Upper lobe of left lung (tissue), 6 donors: Measurements from ENCODE around the gene DOK5. TPM values are rescaled to one million over a fixed set of nuclear protein-coding genes. Genes with fewer than 3 reads are reported as not detected.

Experiments used
- ATAC-seq, 2 donors: fragments of 200-7000 bp; cut with Tn5 transposase; one replicate each; pipeline ENCODE4 v1.9.1; 2022; ENCODE audit warnings: mild to moderate bottlenecking in 2 of 2, moderate library complexity in 2 of 2; ENCODE audit not compliant: low FRiP score in 2 of 2
- DNase-seq, 2 donors: peaks; one replicate each; pipeline ENCODE4 v3.0.0-alpha.2; 2019 to 2020
- H3K27ac ChIP-seq, 4 donors: fragments of 200-600 bp; sonication (generic); one replicate each; pipeline ENCODE4 v1.5.1; 2016 to 2019
- H3K27me3 ChIP-seq, 4 donors: fragments of 200-600 bp; sonication (generic); one replicate each; pipeline ENCODE4 v1.5.1; 2017 to 2019
- H3K36me3 ChIP-seq, 4 donors: fragments of 200-600 bp; sonication (generic); one replicate each; pipeline ENCODE4 v1.5.1; 2016 to 2019
- H3K4me1 ChIP-seq, 4 donors: fragments of 200-600 bp; sonication (generic); one replicate each; pipeline ENCODE4 v1.5.1; 2018 to 2019
- H3K4me3 ChIP-seq, 4 donors: fragments of 200-600 bp; sonication (generic); one replicate each; pipeline ENCODE4 v1.5.1; 2017 to 2019; ENCODE audit warnings: mild to moderate bottlenecking in 2 of 4, moderate library complexity in 1 of 4
- H3K9me3 ChIP-seq, 4 donors: fragments of 200-600 bp; sonication (generic); one replicate each; pipeline ENCODE4 v1.5.1; 2018 to 2019
- CTCF ChIP-seq, 6 experiments: fragments of 450-650 bp in 4 of 6; fragments of 200-600 bp in 2 of 6; sonication (generic) in 2 of 6; IDR thresholded peaks; one replicate each; pipeline ENCODE4 v1.5.1; 2016 to 2019; ENCODE audit warnings: antibody characterized with exemption in 6 of 6
- EP300 ChIP-seq, 4 donors: sonication (generic); formaldehyde crosslinking; IDR thresholded peaks; one replicate each; pipeline ENCODE4 v1.5.1; 2017; ENCODE audit warnings: antibody characterized with exemption in 4 of 4, control low read depth in 2 of 4
- POLR2A ChIP-seq, 4 donors: fragments of 450-650 bp; IDR thresholded peaks; one replicate each; pipeline ENCODE4 v1.5.1; 2016 to 2017; ENCODE audit warnings: antibody characterized with exemption in 4 of 4, mild to moderate bottlenecking in 2 of 4
- POLR2AphosphoS5 ChIP-seq, 2 donors: sonication (generic); formaldehyde crosslinking; IDR thresholded peaks; one replicate each; pipeline ENCODE4 v1.5.1; 2017; ENCODE audit warnings: antibody characterized with exemption in 2 of 2
- WGBS, 2 donors: methylation state at CpG; one replicate each; pipeline ENCODE4 v1.1.5; 2017 to 2018; 5-methylcytosine and 5-hydroxymethylcytosine counted together
- total RNA-seq, 6 donors: library from RNA; depleted of rRNA in 4 of 6; stranded (reverse); fragments of >200 nt in 4 of 6; gene quantifications; one replicate each; pipeline versions ENCODE4 v1.1.0 to v1.2.1, GENCODE V29; 2016 to 2021
- donor health status: DM: no; HTN: no; CAD: no; lungs with moderate emphysema.
- donor health status: DM: no; HTN: yes; CAD: no; lungs with severe emphysema.

Gene DOK5
- total RNA-seq, 6 donors from 2014 or later = 0.37 to 1.0 TPM; not detected in 4

- Histone ChIP-seq H3K36me3 (no peaks in the 10 kb centered on the region), H3K27ac (no peak overlapping the region), H3K4me3 (no peak overlapping the region), H3K9me3 (no peaks in the 10 kb centered on the region), H3K27me3 (no peaks in the 10 kb centered on the region), H3K4me1 (no peaks in the 10 kb centered on the region)
- DNase-seq (no peak), ATAC-seq (no peak)
- WGBS, 2 donors = 67 to 74% methylated on average over 6 of the region's 6 CpGs
- TF ChIP-seq EP300 (IDR thresholded peaks at IDR 0.05) (no peak), POLR2AphosphoS5 (IDR thresholded peaks at IDR 0.05) (no peak), POLR2A (IDR thresholded peaks at IDR 0.05) (no peak), CTCF (IDR thresholded peaks at IDR 0.05) (no peak)
Measured at GRCh38 chr20:54456961-54457360, 18.4 kb upstream of the DOK5 start.

- Histone ChIP-seq H3K9me3 (no peaks in the 10 kb centered on the region), H3K27me3 (no peaks in the 10 kb centered on the region), H3K27ac (no peak overlapping the region), H3K4me1 (no peaks in the 10 kb centered on the region), H3K36me3 (no peaks in the 10 kb centered on the region), H3K4me3 (no peak overlapping the region)
- TF ChIP-seq CTCF (IDR thresholded peaks at IDR 0.05) (no peak), POLR2AphosphoS5 (IDR thresholded peaks at IDR 0.05) (no peak), POLR2A (IDR thresholded peaks at IDR 0.05) (no peak), EP300 (IDR thresholded peaks at IDR 0.05) (no peak)
- ATAC-seq = no peak
- WGBS, 2 donors = 62 to 89% methylated on average over 1 of the region's 1 CpG
- DNase-seq = no peak
Measured at GRCh38 chr20:54458219-54458618, 17.2 kb upstream of the DOK5 start.

GRCh38 chr20:54459279-54459678, 16.1 kb upstream of the DOK5 start:
- DNase-seq (no peak), ATAC-seq (no peak)
- H3K27me3 ChIP-seq = no peaks in the 10 kb centered on the region
- no peak overlapping the region for H3K4me3 ChIP-seq
- no peaks in the 10 kb centered on the region for H3K36me3 ChIP-seq
- WGBS, 2 donors = 85 to 92% methylated on average over 4 of the region's 4 CpGs
- TF ChIP-seq POLR2AphosphoS5 (IDR thresholded peaks at IDR 0.05) = no peak
- no peak for TF ChIP-seq POLR2A (IDR thresholded peaks at IDR 0.05)
- H3K4me1 ChIP-seq = no peaks in the 10 kb centered on the region
- no peaks in the 10 kb centered on the region for H3K9me3 ChIP-seq
- no peak overlapping the region for H3K27ac ChIP-seq

GRCh38 chr20:54464003-54464402, 11.4 kb upstream of the DOK5 start:
- H3K27me3 ChIP-seq = no peaks in the 10 kb centered on the region
- no peaks in the 10 kb centered on the region for H3K36me3 ChIP-seq
- ATAC-seq = no peak
- no peak for TF ChIP-seq CTCF (IDR thresholded peaks at IDR 0.05)
- no peak for TF ChIP-seq EP300 (IDR thresholded peaks at IDR 0.05)
- TF ChIP-seq POLR2AphosphoS5 (IDR thresholded peaks at IDR 0.05) = no peak
- no peak overlapping the region for H3K4me3 ChIP-seq
- H3K9me3 ChIP-seq = no peaks in the 10 kb centered on the region
- no peak overlapping the region for H3K27ac ChIP-seq
- no peaks in the 10 kb centered on the region for H3K4me1 ChIP-seq
- 64 to 83% methylated on average over 1 of the region's 1 CpG for WGBS, 2 donors
- no peak for DNase-seq

- no peak for TF ChIP-seq CTCF (IDR thresholded peaks at IDR 0.05)
- TF ChIP-seq EP300 (IDR thresholded peaks at IDR 0.05) = no peak
- TF ChIP-seq POLR2A (IDR thresholded peaks at IDR 0.05) = no peak
- TF ChIP-seq POLR2AphosphoS5 (IDR thresholded peaks at IDR 0.05) = no peak
Measured at GRCh38 chr20:54466127-54466526, 9.3 kb upstream of the DOK5 start.

More at GRCh38 chr20:54466127-54466526, 9.3 kb upstream of the DOK5 start:
- Histone ChIP-seq H3K27ac (no peak overlapping the region), H3K4me3 (no peak overlapping the region), H3K36me3 (no peaks in the 10 kb centered on the region), H3K4me1 (no peaks in the 10 kb centered on the region), H3K27me3 (no peaks in the 10 kb centered on the region), H3K9me3 (no peaks in the 10 kb centered on the region)
- 87 to 91% methylated on average over 3 of the region's 3 CpGs for WGBS, 2 donors
- no peak for DNase-seq
- ATAC-seq = no peak
